Psoas muscle (tissue), 8 donors: ENCODE data around the gene C16orf78. TPM values are rescaled to one million over a fixed set of nuclear protein-coding genes. Genes with fewer than 3 reads are reported as not detected.

Experiments
- ATAC-seq, 4 donors: fragments of 200-7000 bp; cut with Tn5 transposase; one replicate each; pipeline ENCODE4 v1.9.1; 2020; ENCODE audit warnings: moderate library complexity in 3 of 4, mild to moderate bottlenecking in 2 of 4
- DNase-seq, 2 donors: peaks; one replicate each; pipeline ENCODE4 v3.0.0-alpha.2; 2020
- H3K27ac ChIP-seq: fragments of 200-600 bp; one replicate; pipeline ENCODE4 v1.8.0; 2022
- H3K27me3 ChIP-seq, 3 donors: fragments of 200-600 bp in 1 of 3; one replicate each; pipeline versions ENCODE4 v1.6.1 to v1.8.0; 2013 to 2022; ENCODE audit warnings: low read length in 2 of 3, mild to moderate bottlenecking in 2 of 3, moderate library complexity in 1 of 3; ENCODE audit not compliant: insufficient read depth in 3 of 3
- H3K36me3 ChIP-seq, 2 donors: fragments of 200-600 bp in 1 of 2; one replicate each; pipeline versions ENCODE4 v1.6.1 to v1.8.0; 2013 to 2022; ENCODE audit warnings: low read depth in 1 of 2, mild to moderate bottlenecking in 1 of 2, moderate library complexity in 1 of 2; ENCODE audit not compliant: insufficient read depth in 1 of 2
- H3K4me1 ChIP-seq: fragments of 200-600 bp; one replicate; pipeline ENCODE4 v1.8.0; 2022
- H3K4me3 ChIP-seq: fragments of 200-600 bp; one replicate; pipeline ENCODE4 v1.8.0; 2022; ENCODE audit warnings: mild to moderate bottlenecking
- H3K9me3 ChIP-seq: fragments of 200-600 bp; one replicate; pipeline ENCODE4 v1.8.0; 2022
- WGBS, 3 donors: extraction: QIAGEN DNeasy Blood & Tissue Kit; methylation state at CpG; one replicate each; pipeline versions ENCODE4 v1.1.6 to v1.1.7; 2013; 5-methylcytosine and 5-hydroxymethylcytosine counted together
- intact Hi-C, 2 donors: fragments of 100-400 bp; cut with DNase I; formaldehyde crosslinking; loops; one replicate each; pipeline versions ENCODE4 v1.11.0 to v1.14.2; 2022
- polyA plus RNA-seq, 3 donors: library from polyadenylated mRNA; stranded (reverse); fragments of 200-250 nt; gene quantifications; one replicate each; pipeline ENCODE4 v1.2.3, GENCODE V29; 2013
- total RNA-seq, 4 donors: library from RNA; stranded (reverse); fragmentation: NEBNext Ultra II Directional in 2 of 4; extraction: Animal tissue kit (Norgen Biotek cat#: 25700) in 2 of 4; gene quantifications; one replicate each; pipeline versions ENCODE4 v1.2.1 to v1.2.4, GENCODE V29; 2021 to 2023
- TF ChIP-seq, protein P1 (sequence below): fragments of 200-600 bp; IDR thresholded peaks from one replicate; pipeline ENCODE4 v1.8.0; 2022; ENCODE audit warnings: antibody characterized with exemption
- donor health status: healthy with polysubstance abuse.
- donor health status: DM: no; HTN: no; CAD: no; lungs with moderate emphysema.
- donor health status: Bipolar disorder and iron deficiency.
- donor health status: healthy.
- donor health status: DM: yes; HTN: yes; CAD: no.
- donor health status: DM: no; HTN: no; CAD: no.
- donor health status: DM: no; HTN: no; CAD: no.
- donor health status: DM: yes; HTN: yes; CAD: no.

Gene C16orf78
- total and polyA plus RNA-seq, 7 donors = not detected

DNA sequence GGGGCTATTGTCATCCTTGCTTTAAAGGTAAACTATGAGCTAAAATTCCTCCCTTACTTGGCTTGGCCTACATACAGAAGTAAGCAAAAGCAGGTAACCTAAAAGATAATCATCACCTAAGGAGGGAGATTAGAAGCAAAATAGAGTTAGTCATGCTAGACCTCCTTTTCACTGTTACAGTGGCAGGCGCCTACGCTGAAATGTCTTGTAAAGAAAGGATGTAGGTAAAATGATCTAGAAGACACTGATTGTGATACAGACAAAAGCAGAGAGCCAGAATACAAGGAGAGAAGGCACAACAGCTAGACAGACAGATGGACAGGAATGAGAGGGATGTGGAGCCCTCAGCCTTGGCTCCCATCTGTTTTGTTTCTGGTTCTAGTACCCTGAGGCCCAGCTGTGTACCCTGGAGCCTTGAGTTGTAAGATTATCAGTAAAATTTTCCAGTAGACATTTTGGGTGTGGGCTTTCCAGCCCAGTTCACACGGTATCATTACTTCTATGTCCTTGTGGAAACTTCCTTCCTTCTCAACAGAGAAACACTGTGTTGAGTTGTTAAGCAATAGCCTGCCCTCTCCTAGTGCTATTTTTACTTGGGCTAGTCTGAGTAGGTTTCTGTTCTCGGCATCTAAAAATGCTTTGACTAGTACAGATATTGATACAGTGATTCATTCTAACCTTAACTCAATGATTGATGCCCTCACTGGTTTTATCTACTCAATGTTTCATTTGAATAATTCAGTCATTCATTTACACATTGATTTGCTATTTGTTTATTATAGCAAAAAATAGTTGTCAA is 7.7 kb upstream of the C16orf78 start:
- Histone ChIP-seq H3K4me3 (no peak overlapping the region), H3K36me3 (no peaks in the 10 kb centered on the region), H3K4me1 (no peaks in the 10 kb centered on the region), H3K27me3 (no peaks in the 10 kb centered on the region), H3K9me3 (no peaks in the 10 kb centered on the region), H3K27ac (no peak overlapping the region)
- TF ChIP-seq, protein P1, sequence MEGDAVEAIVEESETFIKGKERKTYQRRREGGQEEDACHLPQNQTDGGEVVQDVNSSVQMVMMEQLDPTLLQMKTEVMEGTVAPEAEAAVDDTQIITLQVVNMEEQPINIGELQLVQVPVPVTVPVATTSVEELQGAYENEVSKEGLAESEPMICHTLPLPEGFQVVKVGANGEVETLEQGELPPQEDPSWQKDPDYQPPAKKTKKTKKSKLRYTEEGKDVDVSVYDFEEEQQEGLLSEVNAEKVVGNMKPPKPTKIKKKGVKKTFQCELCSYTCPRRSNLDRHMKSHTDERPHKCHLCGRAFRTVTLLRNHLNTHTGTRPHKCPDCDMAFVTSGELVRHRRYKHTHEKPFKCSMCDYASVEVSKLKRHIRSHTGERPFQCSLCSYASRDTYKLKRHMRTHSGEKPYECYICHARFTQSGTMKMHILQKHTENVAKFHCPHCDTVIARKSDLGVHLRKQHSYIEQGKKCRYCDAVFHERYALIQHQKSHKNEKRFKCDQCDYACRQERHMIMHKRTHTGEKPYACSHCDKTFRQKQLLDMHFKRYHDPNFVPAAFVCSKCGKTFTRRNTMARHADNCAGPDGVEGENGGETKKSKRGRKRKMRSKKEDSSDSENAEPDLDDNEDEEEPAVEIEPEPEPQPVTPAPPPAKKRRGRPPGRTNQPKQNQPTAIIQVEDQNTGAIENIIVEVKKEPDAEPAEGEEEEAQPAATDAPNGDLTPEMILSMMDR = no peak
- ATAC-seq = no peak
- 66 to 73% (median 67%) methylated on average over 4 of the region's 4 CpGs for WGBS, 3 donors
- intact Hi-C loops = no loop called here
- no peak for DNase-seq

DNA sequence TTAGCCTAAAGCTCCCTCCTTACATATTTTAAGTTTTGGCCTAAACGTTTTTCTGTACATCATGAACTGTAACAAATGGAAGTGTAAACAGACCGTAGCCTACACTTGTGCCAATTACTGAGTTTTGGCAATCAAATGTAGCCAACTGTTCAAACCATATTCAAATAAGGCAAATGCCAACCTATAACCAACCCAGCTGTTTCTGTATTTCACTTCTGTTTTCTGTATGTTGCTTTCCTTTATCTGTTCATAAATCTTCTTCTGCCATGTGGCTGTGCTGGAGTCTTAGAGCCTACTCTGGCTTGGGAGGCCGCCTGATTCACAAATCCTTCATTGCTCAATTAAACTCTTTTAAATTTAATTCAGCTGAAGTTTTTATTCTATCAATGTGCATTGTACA is 6.9 kb upstream of the C16orf78 start:
- TF ChIP-seq, protein P1 = no peak
- 43 to 53% (median 51%) methylated on average over 3 of the region's 3 CpGs for WGBS, 3 donors
- DNase-seq (no peak), ATAC-seq (no peak)
- intact Hi-C loops = no loop called here
- Histone ChIP-seq H3K27me3 (no peaks in the 10 kb centered on the region), H3K4me3 (no peak overlapping the region), H3K36me3 (no peaks in the 10 kb centered on the region), H3K27ac (no peak overlapping the region), H3K4me1 (no peaks in the 10 kb centered on the region), H3K9me3 (no peaks in the 10 kb centered on the region)

DNA sequence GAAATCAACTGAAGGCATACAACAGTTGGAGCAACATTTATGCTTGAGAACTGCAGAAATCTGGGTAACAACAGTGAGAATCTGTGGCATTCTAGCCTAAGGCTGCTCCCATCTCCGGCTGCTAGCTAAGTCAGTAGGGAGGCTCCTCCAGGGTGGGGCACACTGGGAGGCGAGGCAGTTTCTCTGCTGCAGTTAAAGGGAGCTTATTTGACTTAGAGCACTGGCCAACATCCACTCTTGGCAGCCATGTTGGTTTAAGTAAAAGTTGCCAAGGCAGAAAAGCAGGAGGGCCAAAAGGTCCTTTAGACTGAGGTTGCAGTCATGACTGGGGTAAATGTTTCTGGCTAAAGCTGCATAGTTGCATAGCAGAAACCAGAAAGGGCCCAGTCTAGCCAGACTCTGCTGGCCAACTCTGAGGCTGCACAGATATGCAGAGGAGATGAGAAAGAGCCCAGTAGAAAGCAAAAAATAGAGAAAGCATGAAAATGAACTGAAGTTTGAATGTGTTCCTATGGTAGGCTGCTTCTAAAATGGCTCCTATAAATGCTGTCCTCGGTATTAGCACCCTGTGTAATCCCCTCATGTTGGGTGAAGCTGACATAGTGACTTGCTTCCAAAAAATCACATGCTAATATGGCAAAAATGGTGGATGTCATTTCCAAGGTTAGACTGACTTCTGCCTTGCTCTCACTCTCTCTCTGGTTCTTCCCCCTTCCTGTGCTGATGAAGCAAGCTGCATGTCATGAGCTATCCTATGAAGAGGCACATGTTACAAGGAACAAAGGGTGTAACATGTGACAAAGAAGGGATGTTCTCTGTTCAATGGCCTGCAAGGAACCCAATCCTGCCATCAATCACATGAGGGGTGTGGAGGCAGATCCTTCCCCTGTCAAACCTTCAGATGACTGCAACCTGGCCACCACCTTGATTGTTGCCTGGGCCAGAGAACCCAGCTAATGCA is 3.7 kb upstream of the C16orf78 start:
- no peaks in the 10 kb centered on the region for H3K4me1 ChIP-seq
- H3K27ac ChIP-seq = no peak overlapping the region
- no peak overlapping the region for H3K4me3 ChIP-seq
- H3K36me3 ChIP-seq = no peaks in the 10 kb centered on the region
- no peaks in the 10 kb centered on the region for H3K27me3 ChIP-seq
- no peak for DNase-seq
- TF ChIP-seq, protein P1 = no peak
- H3K9me3 ChIP-seq = no peaks in the 10 kb centered on the region
- no peak for ATAC-seq
- intact Hi-C loops = no loop called here
- 41 to 54% (median 45%) methylated on average over 3 of the region's 3 CpGs for WGBS, 3 donors

DNA sequence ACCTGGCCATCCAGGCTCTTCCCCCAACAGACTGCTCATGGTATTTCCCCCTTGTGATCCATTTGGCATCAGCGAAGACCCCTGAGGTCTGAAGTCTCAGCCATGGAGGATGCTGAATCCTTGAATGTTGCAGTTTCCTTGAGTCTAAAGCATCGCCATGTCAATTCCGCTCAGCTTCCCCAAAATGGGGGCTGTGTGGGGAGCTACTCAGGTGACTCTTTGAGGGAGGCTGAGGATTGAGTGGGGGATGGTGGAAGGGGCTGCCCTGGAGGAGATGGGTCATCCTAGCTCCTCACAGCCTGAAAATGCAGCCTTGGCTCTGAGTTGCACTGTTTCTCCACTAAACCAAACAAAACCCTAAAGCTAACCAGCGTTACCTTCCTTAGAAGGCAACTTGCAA is 2.6 kb downstream of the C16orf78 start:
- H3K4me3 ChIP-seq = no peak overlapping the region
- H3K4me1 ChIP-seq = no peaks in the 10 kb centered on the region
- ATAC-seq = no peak
- H3K9me3 ChIP-seq = no peaks in the 10 kb centered on the region
- no peak overlapping the region for H3K27ac ChIP-seq
- peaks cover 0 to 3% (median 0%) of the 10 kb centered on the region in 3 donors for H3K27me3 ChIP-seq
- TF ChIP-seq, protein P1 = no peak
- DNase-seq = no peak
- 89 to 95% (median 91%) methylated on average over 4 of the region's 4 CpGs for WGBS, 3 donors
- intact Hi-C loops = no loop called here
- H3K36me3 ChIP-seq = no peaks in the 10 kb centered on the region
